GM23248 (cell line): ENCODE measurements around the gene TBXAS1.

Experiments used
- EZH2 ChIP-seq: fragments of 200-600 bp; sonication (generic); IDR thresholded peaks from 2 replicates; pipeline ENCODE4 v1.6.1; 2018; ENCODE audit warnings: antibody characterized with exemption, mild to moderate bottlenecking; ENCODE audit not compliant: insufficient read depth, poor library complexity, severe bottlenecking
- EZH2phosphoT487 ChIP-seq: fragments of 200-600 bp; sonication (generic); IDR thresholded peaks from 2 replicates; pipeline ENCODE4 v1.6.1; 2018; ENCODE audit warnings: antibody characterized with exemption, moderate library complexity, mild to moderate bottlenecking, low read depth; ENCODE audit not compliant: insufficient read depth

- TF ChIP-seq EZH2 (no peak), EZH2phosphoT487 (no peak)
These were observed 2.0 kb upstream of the TBXAS1 start for GRCh38 chr7:139827042-139827441.
